ENCODE results near the gene CDC42BPA. TPM values are rescaled to one million over a fixed set of nuclear protein-coding genes. Genes with fewer than 3 reads are reported as not detected.

Gene CDC42BPA
- polyA plus RNA-seq, 1 donor (not counting 4 experiments of a cell fraction or from before 2014, with no cell fraction given) = 9.2 TPM

DNA sequence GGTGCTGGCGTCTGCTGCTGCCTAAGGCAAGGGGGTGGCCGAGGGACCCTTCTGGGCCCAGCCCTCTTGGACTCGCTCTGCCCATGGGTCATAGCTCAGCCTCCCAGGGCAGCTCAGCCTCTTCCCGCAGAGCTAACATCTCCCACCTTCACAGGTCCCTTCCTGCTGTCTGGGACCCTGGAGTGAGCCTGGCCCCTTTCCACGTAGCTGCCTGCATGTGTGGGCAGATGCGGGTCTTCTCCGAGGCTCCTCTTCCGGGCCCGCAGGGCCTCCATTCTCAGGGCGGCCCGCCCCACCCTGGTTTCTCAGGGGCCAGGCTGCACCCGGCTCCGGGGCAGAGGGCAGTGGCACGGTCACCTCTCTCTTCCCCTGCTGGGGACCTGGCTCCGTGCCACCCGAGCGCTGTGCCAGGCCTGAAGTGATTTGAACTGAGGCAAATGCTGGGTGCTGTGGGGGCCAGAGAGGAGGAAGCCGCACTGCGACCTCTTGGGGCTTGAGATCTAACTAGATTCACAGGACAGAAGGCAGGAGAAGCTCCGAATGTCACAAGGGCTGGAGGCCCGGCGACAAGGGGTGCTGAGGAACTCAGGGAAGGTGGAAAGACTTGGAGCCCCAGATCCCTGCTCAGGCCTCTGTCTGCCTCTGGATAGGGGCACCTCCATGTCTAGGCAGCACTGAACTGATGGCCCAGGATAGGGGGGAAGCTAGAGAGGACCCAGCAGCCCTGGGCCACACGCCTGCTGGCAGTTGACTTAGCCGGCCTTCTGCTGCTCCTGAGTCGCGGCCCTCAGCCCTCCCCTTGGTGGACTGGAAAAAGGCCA lies 337.5 kb downstream of the CDC42BPA start:
- no peak overlapping the region for H3K4me2 ChIP-seq (ENCODE audit: control insufficient read depth, extremely low read depth, insufficient read depth, low read depth, low read length)
- FAIRE-seq (no peak), DNase-seq (ENCODE audit: low read depth, low spot score) (no peak)
- no peak overlapping the region for H2AFZ ChIP-seq (ENCODE audit: control insufficient read depth, low read length)
- no peak overlapping the region for H3K9ac ChIP-seq (ENCODE audit: control insufficient read depth, extremely low read depth, insufficient read depth, low read length)
- no peak overlapping the region for H3K4me3 ChIP-seq (ENCODE audit: control insufficient read depth in 2 of 3, extremely low read depth in 1 of 3, insufficient read depth in 2 of 3, low read depth in 1 of 3, low read length in 3 of 3)
- H3K27ac ChIP-seq (ENCODE audit: control insufficient read depth, insufficient read depth, low read length) = no peak overlapping the region
- H3K79me2 ChIP-seq (ENCODE audit: control insufficient read depth, insufficient read depth, low read length) = no peaks in the 10 kb centered on the region
- H3K9me3 ChIP-seq (ENCODE audit: control insufficient read depth, low read depth, low read length) = no peaks in the 10 kb centered on the region
- H3K9me1 ChIP-seq (ENCODE audit: control insufficient read depth, extremely low read depth, insufficient read depth, low read length) = no peaks in the 10 kb centered on the region
- dilution Hi-C loops (cut with MboI; ENCODE audit: extremely low pct_ligation_motif_present, low sequenced_read_pairs) = no loop called here
- H3K27me3 ChIP-seq (ENCODE audit: control insufficient read depth, extremely low read depth, insufficient read depth, low read length) = no peaks in the 10 kb centered on the region
- no peaks in the 10 kb centered on the region for H4K20me1 ChIP-seq (ENCODE audit: control insufficient read depth, extremely low read depth, insufficient read depth, low read length)
- no peaks in the 10 kb centered on the region for H3K36me3 ChIP-seq (ENCODE audit: control insufficient read depth in 2 of 2, extremely low read depth in 1 of 2, insufficient read depth in 2 of 2, low read length in 2 of 2)
- no peaks in the 10 kb centered on the region for H3K4me1 ChIP-seq (ENCODE audit: control insufficient read depth, extremely low read depth, insufficient read depth, low read length)
- TF ChIP-seq EZH2 (IDR thresholded peaks at IDR 0.05; ENCODE audit: low read length) = no peak
- TF ChIP-seq, protein P1, sequence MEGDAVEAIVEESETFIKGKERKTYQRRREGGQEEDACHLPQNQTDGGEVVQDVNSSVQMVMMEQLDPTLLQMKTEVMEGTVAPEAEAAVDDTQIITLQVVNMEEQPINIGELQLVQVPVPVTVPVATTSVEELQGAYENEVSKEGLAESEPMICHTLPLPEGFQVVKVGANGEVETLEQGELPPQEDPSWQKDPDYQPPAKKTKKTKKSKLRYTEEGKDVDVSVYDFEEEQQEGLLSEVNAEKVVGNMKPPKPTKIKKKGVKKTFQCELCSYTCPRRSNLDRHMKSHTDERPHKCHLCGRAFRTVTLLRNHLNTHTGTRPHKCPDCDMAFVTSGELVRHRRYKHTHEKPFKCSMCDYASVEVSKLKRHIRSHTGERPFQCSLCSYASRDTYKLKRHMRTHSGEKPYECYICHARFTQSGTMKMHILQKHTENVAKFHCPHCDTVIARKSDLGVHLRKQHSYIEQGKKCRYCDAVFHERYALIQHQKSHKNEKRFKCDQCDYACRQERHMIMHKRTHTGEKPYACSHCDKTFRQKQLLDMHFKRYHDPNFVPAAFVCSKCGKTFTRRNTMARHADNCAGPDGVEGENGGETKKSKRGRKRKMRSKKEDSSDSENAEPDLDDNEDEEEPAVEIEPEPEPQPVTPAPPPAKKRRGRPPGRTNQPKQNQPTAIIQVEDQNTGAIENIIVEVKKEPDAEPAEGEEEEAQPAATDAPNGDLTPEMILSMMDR (optimal IDR thresholded peaks at IDR 0.05 in 1 of 3, IDR thresholded peaks at IDR 0.05 in 1 of 3, conservative IDR thresholded peaks at IDR 0.05 in 1 of 3; ENCODE audit: extremely low read depth in 1 of 3, insufficient read depth in 2 of 3, low read length in 3 of 3) = no peak

DNA sequence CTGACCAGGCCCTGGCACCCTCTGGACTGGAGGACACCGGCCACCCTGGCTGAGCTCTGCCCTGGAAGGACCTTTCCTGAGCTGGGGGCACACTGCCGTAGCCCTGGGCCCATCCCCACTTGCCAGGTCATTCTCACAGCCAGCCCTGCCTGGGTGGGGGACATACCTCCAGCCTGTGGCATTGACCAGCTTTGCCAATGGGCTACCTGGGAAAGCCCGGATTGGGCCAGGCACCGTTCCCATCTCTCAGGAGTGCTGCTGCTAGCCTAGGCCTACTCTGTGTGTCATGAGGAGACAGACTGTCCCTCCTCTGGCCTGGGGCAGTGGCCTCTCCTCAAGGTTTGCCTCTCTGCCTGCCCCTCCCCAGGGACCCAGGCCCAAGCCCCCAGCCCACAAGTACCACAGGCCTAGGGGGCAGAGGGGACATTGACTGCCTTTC lies 338.2 kb downstream of the CDC42BPA start:
- Histone ChIP-seq H3K9me3 (ENCODE audit: control insufficient read depth, low read depth, low read length) (no peaks in the 10 kb centered on the region), H2AFZ (ENCODE audit: control insufficient read depth, low read length) (no peak overlapping the region), H3K79me2 (ENCODE audit: control insufficient read depth, insufficient read depth, low read length) (no peaks in the 10 kb centered on the region), H3K27me3 (ENCODE audit: control insufficient read depth, extremely low read depth, insufficient read depth, low read length) (no peaks in the 10 kb centered on the region), H3K4me1 (ENCODE audit: control insufficient read depth, extremely low read depth, insufficient read depth, low read length) (no peaks in the 10 kb centered on the region), H3K9ac (ENCODE audit: control insufficient read depth, extremely low read depth, insufficient read depth, low read length) (no peak overlapping the region), H3K9me1 (ENCODE audit: control insufficient read depth, extremely low read depth, insufficient read depth, low read length) (no peaks in the 10 kb centered on the region), H3K36me3 (ENCODE audit: control insufficient read depth in 2 of 2, extremely low read depth in 1 of 2, insufficient read depth in 2 of 2, low read length in 2 of 2) (no peaks in the 10 kb centered on the region), H4K20me1 (ENCODE audit: control insufficient read depth, extremely low read depth, insufficient read depth, low read length) (no peaks in the 10 kb centered on the region), H3K27ac (ENCODE audit: control insufficient read depth, insufficient read depth, low read length) (no peak overlapping the region), H3K4me2 (ENCODE audit: control insufficient read depth, extremely low read depth, insufficient read depth, low read depth, low read length) (no peak overlapping the region), H3K4me3 (ENCODE audit: control insufficient read depth in 2 of 3, extremely low read depth in 1 of 3, insufficient read depth in 2 of 3, low read depth in 1 of 3, low read length in 3 of 3) (no peak overlapping the region)
- DNase-seq (ENCODE audit: low read depth, low spot score) = no peak
- dilution Hi-C loops (cut with MboI; ENCODE audit: extremely low pct_ligation_motif_present, low sequenced_read_pairs) = no loop called here
- no peak for TF ChIP-seq EZH2 (IDR thresholded peaks at IDR 0.05; ENCODE audit: low read length)
- TF ChIP-seq, protein P1 (optimal IDR thresholded peaks at IDR 0.05 in 1 of 3, IDR thresholded peaks at IDR 0.05 in 1 of 3, conservative IDR thresholded peaks at IDR 0.05 in 1 of 3; ENCODE audit: extremely low read depth in 1 of 3, insufficient read depth in 2 of 3, low read length in 3 of 3) = no peak
- FAIRE-seq = no peak
